HG02623 (cell line): Measurements from ENCODE around the gene GNL2.

Experiments used
- ATAC-seq: cut with Tn5 transposase; IDR thresholded peaks from one replicate; pipeline ENCODE4 v1.9.1; 2021; ENCODE audit warnings: moderate library complexity; ENCODE audit not compliant: unreplicated experiment

The GNL2 gene

GRCh38 chr1:37517569-37517968 lies 78.2 kb downstream of the GNL2 start:
- no peak for ATAC-seq
